GM18867 (cell line): Measurements from ENCODE around the gene NRM.
"Not testable (repeated sequence)": the region's sequence is repeated elsewhere in the genome, so short reads cannot be mapped to it uniquely, and the experiment has no call there.

Experiments
- ATAC-seq: cut with Tn5 transposase; IDR thresholded peaks from one replicate; pipeline ENCODE4 v1.9.1; 2021; ENCODE audit warnings: mild to moderate bottlenecking, moderate library complexity; ENCODE audit not compliant: unreplicated experiment

Gene NRM, protein sequence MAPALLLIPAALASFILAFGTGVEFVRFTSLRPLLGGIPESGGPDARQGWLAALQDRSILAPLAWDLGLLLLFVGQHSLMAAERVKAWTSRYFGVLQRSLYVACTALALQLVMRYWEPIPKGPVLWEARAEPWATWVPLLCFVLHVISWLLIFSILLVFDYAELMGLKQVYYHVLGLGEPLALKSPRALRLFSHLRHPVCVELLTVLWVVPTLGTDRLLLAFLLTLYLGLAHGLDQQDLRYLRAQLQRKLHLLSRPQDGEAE

DNA sequence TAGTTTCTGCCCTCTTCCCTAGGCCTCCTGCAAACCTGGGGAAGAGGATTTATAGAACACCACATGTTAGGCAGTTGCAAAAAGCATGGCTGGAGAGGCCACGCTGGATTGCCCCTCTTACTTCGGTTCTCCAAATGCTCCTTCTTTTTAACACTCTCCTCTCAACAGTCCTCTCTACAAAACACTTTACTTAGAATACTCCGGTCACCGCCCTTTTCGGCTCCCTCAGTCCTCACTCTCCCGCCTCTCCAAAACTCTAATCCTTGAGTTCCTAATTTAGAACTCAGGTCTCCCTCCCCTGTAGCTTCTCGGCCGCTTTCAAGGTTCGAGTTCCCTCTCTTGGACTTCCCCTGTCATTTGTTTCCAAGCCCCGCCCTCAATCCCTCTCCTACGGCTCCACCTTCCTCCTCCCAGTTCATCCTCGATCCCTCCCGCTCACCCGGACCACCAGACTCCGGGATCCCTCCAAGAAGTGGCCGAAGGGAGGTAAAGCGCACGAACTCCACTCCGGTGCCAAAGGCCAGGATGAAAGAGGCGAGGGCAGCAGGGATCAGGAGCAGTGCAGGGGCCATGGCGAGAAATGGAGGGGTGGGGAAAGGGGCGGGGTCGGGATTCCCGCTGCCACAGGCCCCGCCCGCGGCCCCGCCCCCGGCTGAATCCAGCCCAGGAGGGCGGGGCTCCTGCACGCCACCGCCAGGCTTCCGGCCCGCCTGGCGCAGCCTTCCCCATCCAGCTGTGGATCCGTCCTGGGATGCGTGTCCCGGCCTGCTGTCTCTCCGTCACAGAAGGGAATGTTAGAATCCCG, at the start of gene NRM:
Gene NRM, minus strand, starts transcription at position 582 of the 805 bp plus-strand sequence. Its CDS starts 10 bp downstream, at position 572.
- ATAC-seq, result peak; percentile 43

DNA sequence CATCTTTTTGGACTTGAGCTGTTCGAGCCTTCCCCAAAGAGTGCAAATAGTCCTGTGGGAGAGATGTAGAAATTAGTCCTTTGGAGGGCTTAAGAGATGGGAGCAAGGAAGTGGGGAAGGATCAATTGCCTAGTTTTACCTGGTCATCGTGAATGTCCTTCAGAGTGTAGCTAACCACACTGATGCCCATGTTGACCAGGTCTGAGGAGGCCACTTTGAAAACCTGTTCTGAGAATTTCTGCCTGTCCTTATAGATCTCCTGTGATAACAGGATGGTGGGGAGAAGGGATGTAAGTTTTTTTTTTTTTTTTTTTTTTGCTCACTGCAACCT, 49.7 kb upstream of the NRM start:
- no peak for ATAC-seq

DNA sequence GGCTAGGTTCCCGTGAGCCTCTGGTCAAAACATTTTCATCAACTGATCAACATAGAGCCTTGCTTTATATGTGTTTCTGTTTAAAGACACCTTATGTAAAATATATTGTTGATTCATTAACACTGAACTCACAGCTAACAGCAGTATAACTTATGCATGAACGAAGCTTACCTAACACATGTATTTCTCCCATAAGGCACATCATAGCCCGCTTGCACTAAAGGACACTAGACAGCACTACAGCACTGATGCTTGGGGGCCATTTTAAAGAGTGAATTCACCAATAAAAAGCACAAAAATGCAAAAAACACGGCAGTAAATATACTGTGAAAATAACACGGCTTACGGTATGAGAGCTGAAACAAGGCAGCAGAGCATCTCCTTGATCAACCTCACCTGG, 47.7 kb upstream of the NRM start:
- no peak for ATAC-seq

DNA sequence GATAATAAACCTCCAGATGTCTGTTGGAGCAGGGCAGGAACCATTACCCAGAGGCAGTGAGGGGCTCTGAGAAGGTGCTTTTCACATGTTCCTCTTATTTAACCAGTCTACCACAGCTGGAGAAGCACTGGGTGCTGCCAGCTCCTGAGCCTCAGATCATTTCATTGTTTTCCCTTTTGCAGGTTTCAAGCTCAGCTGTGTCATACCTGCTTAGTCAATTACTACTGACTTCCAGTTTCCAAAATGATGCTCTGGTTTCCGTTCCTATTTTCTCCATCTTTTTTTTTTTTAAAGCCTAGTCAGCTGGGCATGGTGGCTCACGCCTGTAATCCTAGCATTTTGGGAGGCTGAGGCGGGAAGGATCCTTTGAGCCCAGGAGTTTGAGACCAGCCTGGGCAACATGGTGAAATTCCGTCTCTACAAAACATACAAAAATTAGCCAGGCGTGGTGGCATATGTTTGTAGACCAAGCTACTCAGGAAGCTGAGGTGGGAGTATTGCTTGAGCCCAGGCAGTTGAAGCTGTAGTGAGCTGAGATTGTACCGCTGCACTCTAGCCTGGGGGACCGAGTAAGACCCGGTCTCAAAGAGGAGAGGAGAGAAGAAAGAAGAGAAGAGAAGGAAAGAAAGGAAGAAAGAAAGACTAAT, 45.0 kb upstream of the NRM start:
- ATAC-seq, result no peak

DNA sequence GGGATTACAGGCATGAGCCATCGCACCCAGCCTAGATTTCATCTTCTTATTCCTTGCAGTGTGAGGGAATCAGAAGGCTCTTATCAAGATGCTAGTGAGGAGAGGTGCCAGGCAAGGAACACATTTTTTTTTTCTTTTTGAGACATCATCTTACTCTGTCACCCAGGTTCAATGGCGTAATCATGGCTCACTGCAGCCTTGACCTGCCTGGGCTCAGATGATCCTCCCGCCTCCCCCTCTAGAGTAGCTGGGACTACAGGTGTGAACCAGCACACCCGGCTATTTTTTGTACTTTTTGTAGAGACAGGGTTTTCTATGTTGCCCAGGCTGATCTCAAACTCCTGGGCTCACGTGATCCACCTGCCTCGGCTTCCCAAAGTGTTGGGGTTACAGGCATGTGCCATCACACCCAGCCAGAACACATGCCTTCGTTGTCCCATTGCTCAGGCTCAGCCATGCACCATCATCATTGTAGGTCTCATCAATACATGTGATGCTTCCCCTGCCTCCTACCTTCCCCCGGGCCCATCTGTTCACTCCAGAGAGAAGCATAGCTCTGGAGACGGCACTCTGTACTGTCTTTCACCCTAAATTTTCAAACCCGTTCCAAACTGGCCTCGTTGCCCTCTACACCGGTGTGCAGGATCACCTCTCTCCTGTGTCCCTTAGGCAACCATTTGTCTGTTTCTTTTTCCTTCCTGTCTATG, 41.6 kb upstream of the NRM start:
- no peak for ATAC-seq

DNA sequence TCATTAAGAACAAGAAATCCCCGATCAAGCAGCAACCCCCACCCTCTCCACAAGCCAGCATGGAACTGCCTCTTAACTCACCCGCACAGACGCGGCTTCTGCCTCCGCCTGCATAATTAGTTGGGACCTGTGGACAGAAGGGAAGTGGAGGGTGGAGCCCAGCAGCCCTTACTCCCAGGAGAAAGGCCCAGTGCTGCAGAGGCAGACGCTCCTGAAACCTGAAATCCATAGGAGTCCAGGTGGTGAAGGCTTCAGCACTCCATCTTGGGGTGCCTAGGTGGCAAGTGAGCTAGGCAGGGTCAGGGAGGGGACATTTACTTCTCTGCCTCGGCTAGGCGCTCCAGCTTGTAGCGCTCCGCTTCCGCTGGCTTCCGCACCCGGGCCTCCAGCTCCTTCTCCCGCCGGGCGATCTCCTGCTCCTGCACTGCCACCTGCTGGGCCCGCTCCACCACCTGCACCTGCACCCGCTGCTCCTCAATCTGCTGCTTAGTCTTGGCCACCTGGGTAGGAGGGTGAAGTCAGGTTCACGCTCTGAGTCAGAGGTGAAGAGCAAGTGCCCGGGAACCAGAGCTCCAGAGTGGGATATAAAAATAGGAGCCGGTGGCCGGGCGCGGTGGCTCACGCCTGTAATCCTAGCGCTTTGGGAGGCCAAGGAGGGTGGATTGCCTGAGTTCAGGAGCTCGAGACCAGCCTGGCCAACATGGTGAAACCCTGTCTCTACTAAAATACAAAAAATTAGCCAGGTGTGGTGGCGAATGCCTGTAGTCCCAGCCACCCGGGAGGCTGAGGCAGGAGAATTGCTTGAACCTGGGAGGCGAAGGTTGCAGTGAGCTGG, 40.0 kb upstream of the NRM start:
- no peak for ATAC-seq

DNA sequence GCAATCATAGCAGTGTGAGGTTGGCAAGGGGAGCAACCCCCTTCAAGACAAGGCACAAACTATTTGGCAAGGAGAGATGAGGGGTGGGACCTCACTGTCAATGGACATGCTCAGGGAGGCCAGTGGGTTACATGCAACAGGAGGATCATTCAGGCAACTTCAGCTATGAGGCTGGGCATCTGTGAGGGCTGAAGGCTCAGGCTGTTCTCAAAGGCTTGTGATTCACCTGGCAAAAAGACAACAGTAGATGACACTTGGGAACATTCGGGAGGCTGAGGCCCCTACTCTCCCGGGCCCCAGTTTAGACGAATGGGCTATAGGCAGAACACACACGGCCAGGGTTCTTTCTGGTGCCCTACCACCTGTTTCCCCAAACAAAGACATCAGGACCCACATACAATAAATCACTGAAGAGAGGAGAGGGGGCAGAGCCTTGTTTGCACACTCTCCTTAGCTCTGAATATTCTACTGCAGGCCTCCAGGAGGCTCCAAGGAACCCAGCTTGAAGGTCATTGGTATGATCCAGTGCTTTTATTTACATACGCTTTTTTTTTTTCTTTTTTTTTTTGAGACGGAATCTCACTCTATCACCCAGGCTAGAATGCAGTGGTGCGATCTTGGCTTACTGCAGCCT, 37.3 kb upstream of the NRM start:
- ATAC-seq, result no peak

DNA sequence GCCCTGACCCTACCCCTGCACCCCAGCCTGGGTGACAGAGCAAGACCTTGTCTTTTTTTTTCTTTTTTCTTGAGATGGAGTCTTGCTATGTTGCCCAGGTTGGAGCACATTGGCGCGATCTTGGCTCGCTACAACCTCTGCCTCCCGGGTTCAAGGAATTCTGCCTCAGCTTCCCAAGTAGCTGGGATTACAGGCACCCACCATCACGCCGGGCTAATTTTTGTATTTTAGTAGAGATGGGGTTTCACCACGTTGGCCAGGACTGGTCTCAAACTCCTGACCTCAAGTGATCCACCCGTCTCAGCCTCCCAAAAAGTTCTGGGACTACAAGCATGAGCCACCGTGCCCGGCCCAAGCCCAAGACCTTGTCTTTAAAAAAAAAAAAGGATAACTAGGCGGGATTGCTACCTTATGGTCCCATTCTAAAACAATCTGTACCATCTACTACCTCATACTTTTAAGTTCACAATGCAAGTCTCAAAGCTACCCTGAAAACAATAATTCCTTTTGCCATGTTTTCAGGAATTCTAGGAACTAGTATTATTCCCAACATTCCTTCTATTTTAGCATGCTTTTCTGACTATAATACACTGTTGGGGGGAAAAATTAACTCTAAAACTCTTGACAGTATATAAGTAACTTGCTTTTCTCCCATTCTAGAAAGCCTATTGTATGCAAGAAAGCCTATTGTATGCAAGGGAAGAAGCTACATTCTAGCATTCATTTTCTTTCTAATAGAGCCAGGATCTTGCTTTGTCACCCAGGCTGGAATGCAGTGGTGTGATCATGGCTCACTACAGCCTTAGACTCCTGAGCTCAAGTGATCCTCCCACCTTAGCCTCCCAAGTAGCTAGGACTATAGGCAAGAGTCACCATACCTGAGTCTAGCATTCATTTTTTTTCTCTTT, 36.0 kb upstream of the NRM start:
- no peak for ATAC-seq

DNA sequence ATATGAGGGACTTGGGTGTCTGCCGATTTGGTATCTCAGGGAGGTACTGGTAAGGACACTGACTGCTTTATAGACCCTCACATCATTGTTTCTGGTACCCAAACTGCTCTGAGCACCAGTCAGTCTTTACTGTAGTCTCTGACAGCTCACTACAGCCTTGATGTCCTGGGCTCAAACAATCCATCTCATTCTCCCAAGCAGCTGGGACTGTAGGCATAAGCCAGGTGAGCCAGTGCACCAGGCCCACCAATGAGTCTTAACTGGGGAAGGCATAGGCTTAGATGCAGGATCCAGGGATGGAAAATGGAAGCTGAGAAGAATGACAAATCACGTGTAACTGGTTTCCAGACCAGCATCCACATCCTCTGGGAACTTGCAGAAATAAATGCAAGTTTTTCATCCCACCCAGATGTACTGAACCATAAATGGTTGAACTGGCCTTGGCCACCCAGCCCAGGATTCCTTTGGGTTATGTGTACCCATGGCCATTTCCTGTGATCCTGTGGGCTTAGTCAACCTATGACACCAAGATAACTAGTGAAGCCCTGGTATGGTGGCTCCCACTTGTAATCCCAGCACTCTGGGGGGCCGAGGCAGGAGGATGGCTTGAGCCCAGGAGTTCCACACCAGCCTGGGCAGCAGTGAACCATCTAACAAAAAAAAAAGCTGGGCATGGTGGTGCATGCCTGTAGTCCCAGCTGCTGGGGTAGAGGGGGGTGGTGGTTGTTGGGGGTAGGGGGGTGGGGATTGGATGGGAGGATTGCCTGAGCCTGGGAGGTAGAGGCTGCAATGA, 35.1 kb upstream of the NRM start:
- ATAC-seq, result no peak

DNA sequence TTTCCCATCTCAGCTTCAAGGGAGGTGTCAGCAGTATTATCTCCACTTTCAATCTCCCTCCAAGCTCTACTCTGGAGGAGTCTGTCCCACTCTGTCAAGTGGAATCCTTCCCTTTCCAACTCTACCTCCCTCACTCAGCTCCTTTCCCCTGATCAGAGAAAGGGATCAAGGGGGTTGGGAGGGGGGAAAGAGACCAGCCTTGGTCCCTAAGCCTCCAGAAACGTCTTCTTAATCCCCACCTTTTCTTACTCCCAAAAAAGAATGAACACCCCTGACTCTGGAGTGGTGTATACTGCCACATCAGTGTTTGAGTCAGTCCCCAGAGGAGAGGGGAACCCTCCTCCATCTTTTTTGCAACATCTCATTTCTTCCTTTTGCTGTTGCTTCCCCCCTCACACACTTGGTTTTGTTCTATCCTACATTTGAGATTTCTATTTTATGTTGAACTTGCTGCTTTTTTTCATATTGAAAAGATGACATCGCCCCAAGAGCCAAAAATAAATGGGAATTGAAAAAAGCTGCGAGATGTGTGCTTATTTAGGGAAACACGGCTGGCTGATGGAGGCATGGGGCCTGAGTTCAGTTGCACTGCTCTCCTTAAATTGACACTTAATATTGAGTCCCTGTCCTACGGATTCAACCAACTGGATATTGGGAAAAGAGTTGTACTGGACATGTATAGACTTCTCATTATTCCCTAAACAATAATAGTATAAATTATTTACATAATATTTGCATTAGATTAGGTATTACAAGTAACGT, 34.3 kb upstream of the NRM start:
- no peak for ATAC-seq

DNA sequence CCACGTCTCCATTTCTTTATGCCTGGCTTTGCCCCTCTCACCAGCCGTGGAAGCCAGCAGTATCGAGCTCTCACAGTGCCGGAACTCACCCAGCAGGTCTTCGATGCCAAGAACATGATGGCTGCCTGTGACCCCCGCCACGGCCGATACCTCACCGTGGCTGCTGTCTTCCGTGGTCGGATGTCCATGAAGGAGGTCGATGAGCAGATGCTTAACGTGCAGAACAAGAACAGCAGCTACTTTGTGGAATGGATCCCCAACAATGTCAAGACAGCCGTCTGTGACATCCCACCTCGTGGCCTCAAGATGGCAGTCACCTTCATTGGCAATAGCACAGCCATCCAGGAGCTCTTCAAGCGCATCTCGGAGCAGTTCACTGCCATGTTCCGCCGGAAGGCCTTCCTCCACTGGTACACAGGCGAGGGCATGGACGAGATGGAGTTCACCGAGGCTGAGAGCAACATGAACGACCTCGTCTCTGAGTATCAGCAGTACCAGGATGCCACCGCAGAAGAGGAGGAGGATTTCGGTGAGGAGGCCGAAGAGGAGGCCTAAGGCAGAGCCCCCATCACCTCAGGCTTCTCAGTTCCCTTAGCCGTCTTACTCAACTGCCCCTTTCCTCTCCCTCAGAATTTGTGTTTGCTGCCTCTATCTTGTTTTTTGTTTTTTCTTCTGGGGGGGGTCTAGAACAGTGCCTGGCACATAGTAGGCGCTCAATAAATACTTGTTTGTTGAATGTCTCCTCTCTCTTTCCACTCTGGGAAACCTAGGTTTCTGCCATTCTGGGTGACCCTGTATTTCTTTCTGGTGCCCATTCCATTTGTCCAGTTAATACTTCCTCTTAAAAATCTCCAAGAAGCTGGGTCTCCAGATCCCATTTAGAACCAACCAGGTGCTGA, 33.3 kb upstream of the NRM start:
- not testable (repeated sequence) for ATAC-seq

DNA sequence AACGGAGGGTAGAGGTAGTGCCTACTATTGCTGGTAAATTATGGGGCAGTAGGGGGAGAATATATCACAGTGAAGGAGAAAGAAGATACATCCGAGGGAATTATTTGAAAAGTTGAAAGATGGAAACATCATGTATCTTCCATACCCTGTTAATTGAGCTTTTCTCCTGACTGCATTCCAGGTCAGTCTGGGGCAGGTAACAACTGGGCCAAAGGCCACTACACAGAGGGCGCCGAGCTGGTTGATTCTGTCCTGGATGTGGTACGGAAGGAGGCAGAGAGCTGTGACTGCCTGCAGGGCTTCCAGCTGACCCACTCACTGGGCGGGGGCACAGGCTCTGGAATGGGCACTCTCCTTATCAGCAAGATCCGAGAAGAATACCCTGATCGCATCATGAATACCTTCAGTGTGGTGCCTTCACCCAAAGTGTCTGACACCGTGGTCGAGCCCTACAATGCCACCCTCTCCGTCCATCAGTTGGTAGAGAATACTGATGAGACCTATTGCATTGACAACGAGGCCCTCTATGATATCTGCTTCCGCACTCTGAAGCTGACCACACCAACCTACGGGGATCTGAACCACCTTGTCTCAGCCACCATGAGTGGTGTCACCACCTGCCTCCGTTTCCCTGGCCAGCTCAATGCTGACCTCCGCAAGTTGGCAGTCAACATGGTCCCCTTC, 32.5 kb upstream of the NRM start:
- ATAC-seq, result not testable (repeated sequence)

DNA sequence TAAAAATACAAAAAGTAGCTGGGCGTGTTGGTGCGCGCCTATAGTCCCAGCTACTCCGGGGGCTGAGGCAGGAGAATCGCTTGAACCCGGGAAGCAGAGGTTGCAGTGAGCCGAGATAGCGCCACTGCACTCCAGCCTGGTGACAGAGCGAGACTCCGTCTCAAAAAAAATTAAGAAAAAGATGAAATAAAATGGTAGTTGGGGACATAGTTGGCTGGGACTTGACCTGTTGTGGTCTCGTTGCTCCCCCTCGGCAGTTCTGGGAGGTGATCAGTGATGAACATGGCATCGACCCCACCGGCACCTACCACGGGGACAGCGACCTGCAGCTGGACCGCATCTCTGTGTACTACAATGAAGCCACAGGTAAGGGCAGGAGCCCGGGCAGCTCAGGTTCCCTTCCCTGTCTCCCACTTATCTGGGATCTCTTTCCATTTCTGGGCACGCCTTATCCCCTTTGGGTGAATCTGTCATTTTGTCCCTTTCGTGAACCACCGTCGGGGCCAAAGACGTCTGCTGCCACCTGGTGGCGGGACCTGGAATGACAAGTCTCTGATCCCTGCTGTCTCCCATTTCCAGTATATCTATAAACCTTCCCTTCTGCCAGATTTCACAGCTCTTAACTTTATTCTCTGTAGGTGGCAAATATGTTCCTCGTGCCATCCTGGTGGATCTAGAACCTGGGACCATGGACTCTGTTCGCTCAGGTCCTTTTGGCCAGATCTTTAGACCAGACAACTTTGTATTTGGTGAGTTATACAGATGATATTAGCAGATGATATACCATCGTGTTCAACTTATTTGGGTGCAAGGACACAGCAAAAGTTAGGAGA, 31.7 kb upstream of the NRM start:
- peak; percentile 21 for ATAC-seq

DNA sequence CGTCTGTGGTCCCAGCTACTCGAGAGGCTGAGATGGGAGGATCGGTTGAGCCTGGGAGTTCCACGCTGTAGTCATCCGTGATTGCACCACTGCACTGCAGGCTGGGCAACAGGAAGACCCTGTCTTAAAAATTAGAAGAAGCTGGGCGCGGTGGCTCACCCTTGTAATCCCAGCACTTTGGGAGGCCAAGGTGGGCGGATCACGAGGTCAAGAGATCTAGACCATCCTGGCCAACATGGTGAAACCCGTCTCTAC, 31.2 kb upstream of the NRM start:
- ATAC-seq, result not testable (repeated sequence)
